Uterus (tissue), 4 donors: ENCODE results near the gene HECTD1. TPM values are rescaled to one million over a fixed set of nuclear protein-coding genes. Genes with fewer than 3 reads are reported as not detected.
"Not testable (repeated sequence)": the region's sequence is repeated elsewhere in the genome, so short reads cannot be mapped to it uniquely, and the experiment has no call there.

ENCODE experiments used
- DNase-seq, 2 donors: peaks; one replicate each; pipeline ENCODE4 v3.0.0-alpha.2; 2019 to 2020
- H3K27ac ChIP-seq, 2 donors: fragments of 200-600 bp; sonication (generic); 1 replicate in 1 of 2; 2 replicates in 1 of 2; pipeline ENCODE4 v1.5.1; 2016 to 2018
- H3K27me3 ChIP-seq, 2 donors: fragments of 200-600 bp; sonication (generic); one replicate each; pipeline ENCODE4 v1.5.1; 2018 to 2019; ENCODE audit warnings: control low read depth in 1 of 2
- H3K36me3 ChIP-seq, 2 donors: fragments of 200-600 bp; sonication (generic); one replicate each; pipeline ENCODE4 v1.5.1; 2019; ENCODE audit warnings: control low read depth in 1 of 2
- H3K4me1 ChIP-seq, 2 donors: fragments of 200-600 bp; sonication (generic); one replicate each; pipeline ENCODE4 v1.5.1; 2018 to 2019; ENCODE audit warnings: control low read depth in 1 of 2
- H3K4me3 ChIP-seq, 2 donors: fragments of 200-600 bp; sonication (generic); 1 replicate in 1 of 2; 2 replicates in 1 of 2; pipeline ENCODE4 v1.5.1; 2018 to 2019; ENCODE audit warnings: mild to moderate bottlenecking in 1 of 2
- H3K9me3 ChIP-seq, 2 donors: fragments of 200-600 bp; sonication (generic); one replicate each; pipeline ENCODE4 v1.5.1; 2019; ENCODE audit warnings: control low read depth in 1 of 2
- CTCF ChIP-seq, 4 experiments: fragments of 200-600 bp in 2 of 4; fragments of 450-650 bp in 2 of 4; sonication (generic) in 2 of 4; IDR thresholded peaks; one replicate each; pipeline ENCODE4 v1.5.1; 2016 to 2019; ENCODE audit warnings: antibody characterized with exemption in 4 of 4, mild to moderate bottlenecking in 2 of 4, moderate library complexity in 1 of 4
- POLR2A ChIP-seq, 2 donors: fragments of 450-650 bp; IDR thresholded peaks; one replicate each; pipeline ENCODE4 v1.6.1; 2016; ENCODE audit warnings: antibody characterized with exemption in 2 of 2, mild to moderate bottlenecking in 1 of 2, moderate library complexity in 1 of 2
- intact Hi-C: fragments of 100-400 bp; cut with DNase I; formaldehyde crosslinking; loops from one replicate; pipeline ENCODE4 v1.15.1; 2023; ENCODE audit warnings: low total_unique reads
- total RNA-seq, 4 donors: library from RNA; depleted of rRNA in 3 of 4; stranded (reverse); fragments of >200 nt in 3 of 4; gene quantifications; one replicate each; pipeline versions ENCODE4 v1.1.0 to v1.2.4, GENCODE V29; 2014 to 2023
- donor health status: DM: yes; HTN: yes; CAD: no.

Gene HECTD1
- total RNA-seq, 4 donors from 2014 or later, result 99.4 to 434 (median 307) TPM

- no peak for DNase-seq
- intact Hi-C loops, result no loop called here
- Histone ChIP-seq H3K27ac (no peak overlapping the region), H3K9me3 (no peaks in the 10 kb centered on the region), H3K4me3 (no peak overlapping the region), H3K4me1 (no peaks in the 10 kb centered on the region), H3K27me3 (no peaks in the 10 kb centered on the region), H3K36me3 (no peaks in the 10 kb centered on the region)
- TF ChIP-seq CTCF (IDR thresholded peaks at IDR 0.05), result no peak
- no peak for TF ChIP-seq POLR2A (IDR thresholded peaks at IDR 0.05)
Measured at GRCh38 chr14:31070431-31070830, 137.2 kb downstream of the HECTD1 start.

DNA sequence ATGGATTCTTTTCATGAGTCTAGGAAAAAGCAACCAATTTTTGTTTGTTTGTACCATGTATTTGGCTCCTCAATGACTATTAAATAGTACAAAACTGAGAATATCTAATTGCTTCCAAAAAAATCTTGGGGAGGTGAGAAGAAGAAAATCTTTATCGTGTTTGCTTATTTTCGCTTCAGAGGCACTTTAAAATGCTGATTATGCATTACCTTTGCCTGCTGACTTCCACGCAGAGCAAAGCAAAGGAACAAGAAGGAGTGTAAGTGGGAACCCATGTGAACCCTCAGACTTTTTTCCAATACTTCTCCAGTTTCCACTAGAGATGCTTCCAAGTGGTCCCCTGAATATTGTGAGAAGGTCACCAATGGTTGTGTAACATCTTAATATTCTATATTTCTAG is 138.2 kb downstream of the HECTD1 start:
- intact Hi-C loops, result no loop called here
- no peak for DNase-seq
- no peaks in the 10 kb centered on the region for H3K4me1 ChIP-seq
- no peaks in the 10 kb centered on the region for H3K36me3 ChIP-seq
- no peaks in the 10 kb centered on the region for H3K9me3 ChIP-seq
- no peak for TF ChIP-seq POLR2A (IDR thresholded peaks at IDR 0.05)
- TF ChIP-seq CTCF (IDR thresholded peaks at IDR 0.05), result no peak
- no peaks in the 10 kb centered on the region for H3K27me3 ChIP-seq
- no peak overlapping the region for H3K27ac ChIP-seq
- no peak overlapping the region for H3K4me3 ChIP-seq

DNA sequence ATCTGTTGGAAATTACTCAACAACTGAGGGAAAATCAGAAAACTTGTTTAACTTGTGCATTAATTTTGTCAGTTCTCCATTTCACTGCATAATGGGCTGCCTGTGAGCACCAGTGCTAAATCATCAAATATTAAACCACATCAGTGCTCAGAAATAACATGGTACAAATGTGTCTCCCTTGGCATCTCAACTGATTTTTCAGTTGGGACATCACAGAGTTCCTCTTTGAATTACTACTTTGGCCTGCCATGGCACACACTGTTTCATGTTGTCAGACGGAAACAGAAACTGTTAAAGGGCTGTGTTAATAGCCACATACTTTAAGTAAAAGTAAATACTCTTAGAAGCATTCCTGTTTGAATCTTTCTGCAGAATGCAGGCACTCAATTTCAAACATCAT is 139.4 kb downstream of the HECTD1 start:
- Histone ChIP-seq H3K27me3 (no peaks in the 10 kb centered on the region), H3K36me3 (no peaks in the 10 kb centered on the region), H3K4me3 (no peak overlapping the region), H3K9me3 (no peaks in the 10 kb centered on the region), H3K4me1 (no peaks in the 10 kb centered on the region), H3K27ac (no peak overlapping the region)
- intact Hi-C loops, result no loop called here
- DNase-seq, result no peak
- TF ChIP-seq CTCF (IDR thresholded peaks at IDR 0.05), result no peak
- TF ChIP-seq POLR2A (IDR thresholded peaks at IDR 0.05), result no peak

- DNase-seq, H3K4me1 ChIP-seq, H3K36me3 ChIP-seq, H3K27me3 ChIP-seq, intact Hi-C loops, H3K4me3 ChIP-seq, H3K9me3 ChIP-seq, H3K27ac ChIP-seq: not testable (repeated sequence)
Measured at GRCh38 chr14:31062908-31063307, 144.7 kb downstream of the HECTD1 start.

GRCh38 chr14:31060253-31060875 is 147.2 kb downstream of the HECTD1 start:
- Histone ChIP-seq H3K27ac (no peak overlapping the region), H3K27me3 (no peaks in the 10 kb centered on the region), H3K9me3 (no peaks in the 10 kb centered on the region), H3K36me3 (no peaks in the 10 kb centered on the region), H3K4me3 (no peak overlapping the region), H3K4me1 (no peaks in the 10 kb centered on the region)
- TF ChIP-seq POLR2A (IDR thresholded peaks at IDR 0.05) (no peak), CTCF (IDR thresholded peaks at IDR 0.05) (no peak)
- DNase-seq, result no peak
- intact Hi-C loops, result no loop called here
